Measurements from ENCODE around the gene C6orf52.

The C6orf52 gene

GRCh38 chr6:10695086-10695657 is 756 bp upstream of the C6orf52 start:
- peak overlapping the region; percentile 87 for H3K4me3 ChIP-seq (ENCODE audit: severe bottlenecking)

DNA sequence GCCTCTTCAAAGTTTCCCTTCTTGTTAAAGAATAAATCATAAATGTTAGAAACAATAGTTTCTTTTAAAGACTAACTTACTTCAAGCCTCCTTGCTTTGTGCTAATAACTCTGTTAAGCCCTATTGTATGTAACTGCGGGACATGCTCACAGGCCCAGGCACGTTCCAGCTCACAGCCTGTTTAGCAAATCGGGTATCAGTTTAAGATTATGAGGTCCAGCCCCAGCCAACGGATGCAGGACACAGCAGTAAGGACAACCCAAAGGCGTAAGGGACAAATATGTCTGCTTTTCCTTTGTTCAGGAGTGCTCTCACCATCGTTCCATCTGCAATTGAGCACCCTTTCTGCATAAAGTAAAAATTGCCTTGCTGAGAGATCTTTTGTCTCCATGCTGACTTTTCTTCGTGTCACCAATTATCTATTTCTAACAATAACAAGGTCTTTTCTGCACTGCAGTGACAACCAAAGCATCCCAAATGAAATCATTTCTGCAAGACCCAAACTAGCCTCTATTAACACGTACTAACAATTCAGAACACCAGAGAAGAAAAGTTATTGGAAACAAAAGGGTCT is 1.4 kb downstream of the C6orf52 start:
- Histone ChIP-seq H3K27ac (ENCODE audit: poor library complexity, severe bottlenecking) (no peak overlapping the region), H3K9me3 (ENCODE audit: severe bottlenecking) (peaks cover 2% of the 10 kb centered on the region), H3K4me1 (ENCODE audit: insufficient read depth, poor library complexity, severe bottlenecking) (peaks cover 10% of the 10 kb centered on the region), H3K27me3 (ENCODE audit: insufficient read depth, poor library complexity, severe bottlenecking) (no peaks in the 10 kb centered on the region), H3K36me3 (ENCODE audit: low read depth) (peaks cover 18% of the 10 kb centered on the region), H3K4me3 (ENCODE audit: severe bottlenecking) (peak overlapping the region; percentile 87)
- no peak for ATAC-seq (ENCODE audit: low read depth)
- TF ChIP-seq CTCF (IDR thresholded peaks at IDR 0.05; ENCODE audit: poor library complexity, severe bottlenecking), result no peak
- no peak for DNase-seq (ENCODE audit: low spot score)

More at GRCh38 chr6:10695086-10695657, 756 bp upstream of the C6orf52 start:
- peaks cover 10% of the 10 kb centered on the region for H3K4me1 ChIP-seq (ENCODE audit: insufficient read depth, poor library complexity, severe bottlenecking)
- TF ChIP-seq CTCF (IDR thresholded peaks at IDR 0.05; ENCODE audit: poor library complexity, severe bottlenecking), result no peak
- H3K9me3 ChIP-seq (ENCODE audit: severe bottlenecking), result peaks cover 2% of the 10 kb centered on the region
- ATAC-seq (ENCODE audit: low read depth) (no peak), DNase-seq (ENCODE audit: low spot score) (no peak)
- H3K36me3 ChIP-seq (ENCODE audit: low read depth), result peaks cover 29% of the 10 kb centered on the region
- H3K27ac ChIP-seq (ENCODE audit: poor library complexity, severe bottlenecking), result peak overlapping the region; percentile 77
- H3K27me3 ChIP-seq (ENCODE audit: insufficient read depth, poor library complexity, severe bottlenecking), result no peaks in the 10 kb centered on the region

- H3K27me3 ChIP-seq (ENCODE audit: insufficient read depth, poor library complexity, severe bottlenecking), result no peaks in the 10 kb centered on the region
- no peak overlapping the region for H3K27ac ChIP-seq (ENCODE audit: poor library complexity, severe bottlenecking)
- DNase-seq (ENCODE audit: low spot score) (no peak), ATAC-seq (ENCODE audit: low read depth) (no peak)
- H3K9me3 ChIP-seq (ENCODE audit: severe bottlenecking), result peaks cover 2% of the 10 kb centered on the region
- H3K36me3 ChIP-seq (ENCODE audit: low read depth), result peaks cover 5% of the 10 kb centered on the region; the same call in 1 of the 2 replicates
- H3K4me3 ChIP-seq (ENCODE audit: severe bottlenecking), result no peak overlapping the region
- no peak for TF ChIP-seq CTCF (IDR thresholded peaks at IDR 0.05; ENCODE audit: poor library complexity, severe bottlenecking)
- peaks cover 3% of the 10 kb centered on the region for H3K4me1 ChIP-seq (ENCODE audit: insufficient read depth, poor library complexity, severe bottlenecking)
These were observed 3.6 kb downstream of the C6orf52 start for GRCh38 chr6:10690651-10691445.

DNA sequence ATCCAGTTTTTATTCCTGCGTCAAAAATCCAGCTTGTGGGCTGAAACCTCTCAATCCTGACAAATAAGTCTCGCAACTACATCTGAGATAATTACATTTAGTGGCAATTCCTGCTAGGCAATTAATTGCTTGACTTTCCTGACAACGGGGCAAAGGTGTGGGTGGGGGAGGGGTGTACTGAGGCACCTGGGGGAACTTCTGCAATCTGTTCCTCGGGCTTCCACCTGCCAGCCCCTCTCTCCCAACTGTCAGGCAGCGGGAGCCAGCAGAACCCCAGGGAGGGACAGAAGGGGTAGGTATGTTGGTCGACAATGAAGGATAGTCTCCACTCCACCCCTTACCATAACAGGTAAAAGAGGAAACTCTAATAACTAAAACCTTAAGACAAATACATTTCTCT is 6.8 kb downstream of the C6orf52 start:
- Histone ChIP-seq H3K4me1 (ENCODE audit: insufficient read depth, poor library complexity, severe bottlenecking) (no peaks in the 10 kb centered on the region), H3K36me3 (ENCODE audit: low read depth) (peaks cover 2% of the 10 kb centered on the region; the same call in 1 of the 2 replicates), H3K27me3 (ENCODE audit: insufficient read depth, poor library complexity, severe bottlenecking) (no peaks in the 10 kb centered on the region), H3K27ac (ENCODE audit: poor library complexity, severe bottlenecking) (no peak overlapping the region), H3K4me3 (ENCODE audit: severe bottlenecking) (no peak overlapping the region), H3K9me3 (ENCODE audit: severe bottlenecking) (no peaks in the 10 kb centered on the region)
- DNase-seq (ENCODE audit: low spot score) (no peak), ATAC-seq (ENCODE audit: low read depth) (no peak)
- TF ChIP-seq CTCF (IDR thresholded peaks at IDR 0.05; ENCODE audit: poor library complexity, severe bottlenecking), result no peak

Measured in RWPE2 (cell line).